Sigmoid colon (tissue), 7 donors: ENCODE measurements around the gene TM9SF4. TPM values are rescaled to one million over a fixed set of nuclear protein-coding genes. Genes with fewer than 3 reads are reported as not detected.

Experiments
- DNase-seq: peaks from one replicate; pipeline ENCODE4 v3.0.0-alpha.2; 2019
- H3K27ac ChIP-seq, 4 donors: fragments of 200-600 bp; sonication (generic); one replicate each; pipeline ENCODE4 v1.5.1; 2016 to 2019; ENCODE audit warnings: mild to moderate bottlenecking in 1 of 4
- H3K27me3 ChIP-seq, 3 donors: fragments of 200-600 bp; sonication (generic); one replicate each; pipeline ENCODE4 v1.5.1; 2019; ENCODE audit warnings: mild to moderate bottlenecking in 1 of 3
- H3K36me3 ChIP-seq, 4 donors: fragments of 200-600 bp; sonication (generic); one replicate each; pipeline ENCODE4 v1.5.1; 2016 to 2019
- H3K4me1 ChIP-seq, 4 donors: fragments of 200-600 bp; sonication (generic); one replicate each; pipeline ENCODE4 v1.5.1; 2017 to 2019
- H3K4me3 ChIP-seq, 4 donors: fragments of 200-600 bp; sonication (generic); one replicate each; pipeline ENCODE4 v1.5.1; 2017 to 2019; ENCODE audit warnings: mild to moderate bottlenecking in 2 of 4, moderate library complexity in 1 of 4
- H3K9me3 ChIP-seq, 4 donors: fragments of 200-600 bp in 3 of 4; sonication (generic) in 3 of 4; one replicate each; pipeline versions ENCODE4 v1.5.1 to v1.6.1; 2013 to 2019
- CTCF ChIP-seq, 4 experiments: fragments of 450-650 bp in 3 of 4; fragments of 200-600 bp in 1 of 4; IDR thresholded peaks; one replicate each; pipeline ENCODE4 v1.5.1; 2016 to 2019; ENCODE audit warnings: antibody characterized with exemption in 4 of 4, mild to moderate bottlenecking in 3 of 4, moderate library complexity in 2 of 4
- EP300 ChIP-seq, 4 donors: sonication (generic); formaldehyde crosslinking; IDR thresholded peaks; one replicate each; pipeline ENCODE4 v1.6.1; 2017; ENCODE audit warnings: antibody characterized with exemption in 4 of 4
- POLR2A ChIP-seq, 2 donors: fragments of 450-650 bp; IDR thresholded peaks; one replicate each; pipeline ENCODE4 v1.6.1; 2016; ENCODE audit warnings: antibody characterized with exemption in 2 of 2, mild to moderate bottlenecking in 2 of 2, moderate library complexity in 2 of 2
- POLR2AphosphoS5 ChIP-seq, 4 donors: sonication (generic); formaldehyde crosslinking; IDR thresholded peaks; one replicate each; pipeline ENCODE4 v1.6.1; 2017; ENCODE audit warnings: antibody characterized with exemption in 4 of 4
- WGBS, 2 donors: extraction: QIAGEN DNeasy Blood & Tissue Kit; methylation state at CpG; one replicate each; pipeline ENCODE4 v1.1.7; 2013; 5-methylcytosine and 5-hydroxymethylcytosine counted together
- intact Hi-C: fragments of 100-400 bp; cut with DNase I; formaldehyde crosslinking; loops from one replicate; pipeline ENCODE4 v1.15.1; 2023
- polyA plus RNA-seq, 3 donors: library from polyadenylated mRNA; stranded (reverse); fragments of 200-250 nt; gene quantifications; one replicate each; pipeline ENCODE4 v1.2.3, GENCODE V29; 2013
- total RNA-seq, 4 donors: library from RNA; depleted of rRNA; stranded (reverse); fragments of >200 nt; gene quantifications; one replicate each; pipeline ENCODE4 v1.1.0, GENCODE V29; 2016
- donor health status: healthy with polysubstance abuse.
- donor health status: Bipolar disorder and iron deficiency.
- donor health status: healthy.

Gene TM9SF4
- total and polyA plus RNA-seq, 7 donors: 6.6 to 38.3 (median 17.1) TPM

- WGBS, 2 donors: 20 to 53% methylated on average over 3 of the region's 3 CpGs
- Histone ChIP-seq H3K27me3 (no peaks in the 10 kb centered on the region), H3K36me3 (no peaks in the 10 kb centered on the region), H3K27ac (no peak overlapping the region), H3K9me3 (no peaks in the 10 kb centered on the region), H3K4me3 (no peak overlapping the region), H3K4me1 (peaks cover 0 to 34% (median 26%) of the 10 kb centered on the region in 4 donors)
- intact Hi-C loops: no loop called here
- no peak for TF ChIP-seq POLR2A (IDR thresholded peaks at IDR 0.05)
- DNase-seq: no peak
Observed at GRCh38 chr20:32111156-32111686, 1.7 kb downstream of the TM9SF4 start.

- Histone ChIP-seq H3K4me3 (no peak overlapping the region), H3K9me3 (no peaks in the 10 kb centered on the region), H3K27me3 (no peaks in the 10 kb centered on the region), H3K4me1 (peaks cover 0 to 38% (median 26%) of the 10 kb centered on the region in 4 donors), H3K27ac (no peak overlapping the region), H3K36me3 (no peaks in the 10 kb centered on the region)
- intact Hi-C loops: no loop called here
- DNase-seq: no peak
- TF ChIP-seq CTCF (IDR thresholded peaks at IDR 0.05) (no peak), EP300 (IDR thresholded peaks at IDR 0.05) (no peak), POLR2A (IDR thresholded peaks at IDR 0.05) (no peak), POLR2AphosphoS5 (IDR thresholded peaks at IDR 0.05) (no peak)
- 89 to 95% methylated on average over 3 of the region's 3 CpGs for WGBS, 2 donors
Observed at GRCh38 chr20:32111753-32112152, 2.2 kb downstream of the TM9SF4 start.

- Histone ChIP-seq H3K4me1 (peaks cover 0 to 41% (median 29%) of the 10 kb centered on the region in 4 donors), H3K36me3 (no peaks in the 10 kb centered on the region), H3K4me3 (no peak overlapping the region), H3K27ac (no peak overlapping the region), H3K27me3 (no peaks in the 10 kb centered on the region), H3K9me3 (no peaks in the 10 kb centered on the region)
- 33 to 59% methylated on average over 5 of the region's 5 CpGs for WGBS, 2 donors
- intact Hi-C loops: no loop called here
- DNase-seq: no peak
- no peak for TF ChIP-seq CTCF (IDR thresholded peaks at IDR 0.05)
- no peak for TF ChIP-seq POLR2A (IDR thresholded peaks at IDR 0.05)
- no peak for TF ChIP-seq POLR2AphosphoS5 (IDR thresholded peaks at IDR 0.05)
- TF ChIP-seq EP300 (IDR thresholded peaks at IDR 0.05): no peak
Observed at GRCh38 chr20:32112841-32113240, 3.3 kb downstream of the TM9SF4 start.

- no peak overlapping the region for H3K27ac ChIP-seq
Observed at GRCh38 chr20:32113591-32114260, 4.2 kb downstream of the TM9SF4 start.

More at GRCh38 chr20:32113591-32114260, 4.2 kb downstream of the TM9SF4 start:
- Histone ChIP-seq H3K27me3 (no peaks in the 10 kb centered on the region), H3K36me3 (no peaks in the 10 kb centered on the region), H3K4me1 (peaks cover 0 to 42% (median 29%) of the 10 kb centered on the region in 4 donors), H3K9me3 (no peaks in the 10 kb centered on the region), H3K4me3 (no peak overlapping the region)
- intact Hi-C loops: no loop called here
- DNase-seq: no peak
- WGBS, 2 donors: 86 to 91% methylated on average over 2 of the region's 2 CpGs
- no peak for TF ChIP-seq POLR2A (IDR thresholded peaks at IDR 0.05)
- no peak for TF ChIP-seq CTCF (IDR thresholded peaks at IDR 0.05)
- no peak for TF ChIP-seq POLR2AphosphoS5 (IDR thresholded peaks at IDR 0.05)
- TF ChIP-seq EP300 (IDR thresholded peaks at IDR 0.05): no peak
